Measurements from ENCODE around the gene SLC25A22. TPM values are rescaled to one million over a fixed set of nuclear protein-coding genes. Genes with fewer than 3 reads are reported as not detected.

Gene SLC25A22
- total and polyA plus RNA-seq, 9 of the 15 experiments (the other 6 are each of a cell fraction or from before 2014, with no cell fraction given): 0.41 to 55.4 (median 11.4) TPM

DNA sequence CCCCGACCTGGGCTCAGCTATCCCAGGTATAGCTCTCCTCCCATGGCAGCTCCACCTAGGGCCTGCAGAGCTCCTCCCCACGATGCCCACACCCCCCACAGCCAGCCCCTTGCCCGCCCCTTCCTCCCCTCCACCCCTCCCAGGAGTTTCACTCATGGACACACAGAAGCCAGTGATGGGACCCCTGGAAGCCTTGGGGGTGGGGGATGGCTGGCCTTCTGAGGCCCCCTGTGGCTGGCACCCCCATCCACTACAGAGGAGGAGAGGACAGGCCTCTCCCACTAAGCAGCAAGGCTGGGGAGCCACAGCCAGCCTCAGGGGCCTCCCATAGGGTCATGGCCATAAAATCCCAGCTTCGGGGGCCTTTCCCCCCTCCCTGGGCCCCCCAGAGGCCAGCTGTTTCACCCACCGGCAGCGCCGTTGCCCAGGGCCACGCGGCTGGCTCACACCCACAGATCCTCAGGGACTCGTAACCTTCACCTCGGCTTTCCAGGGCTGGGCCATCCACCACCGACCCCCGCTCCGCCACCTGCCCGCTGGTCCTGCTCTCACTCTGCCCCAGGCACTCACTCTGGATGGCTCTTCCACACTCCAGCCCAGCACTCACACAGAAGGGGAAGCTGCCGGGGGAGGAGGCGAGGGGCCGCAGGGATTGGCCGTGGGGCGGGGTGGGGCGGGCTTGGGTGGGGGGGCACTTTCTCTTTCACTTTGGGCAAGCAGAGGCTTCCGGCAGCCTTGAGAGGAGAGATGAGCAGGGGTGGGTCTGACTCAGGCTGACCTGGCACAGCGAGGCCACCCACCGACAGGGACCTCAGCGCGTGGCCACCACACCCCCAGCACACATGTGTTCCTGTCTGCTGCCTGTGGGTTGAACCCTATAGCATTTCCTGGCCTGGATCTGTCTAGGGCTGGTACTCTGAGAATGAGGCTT, 2.2 kb downstream of the SLC25A22 start (continued):
- TF ChIP-seq, protein P1, sequence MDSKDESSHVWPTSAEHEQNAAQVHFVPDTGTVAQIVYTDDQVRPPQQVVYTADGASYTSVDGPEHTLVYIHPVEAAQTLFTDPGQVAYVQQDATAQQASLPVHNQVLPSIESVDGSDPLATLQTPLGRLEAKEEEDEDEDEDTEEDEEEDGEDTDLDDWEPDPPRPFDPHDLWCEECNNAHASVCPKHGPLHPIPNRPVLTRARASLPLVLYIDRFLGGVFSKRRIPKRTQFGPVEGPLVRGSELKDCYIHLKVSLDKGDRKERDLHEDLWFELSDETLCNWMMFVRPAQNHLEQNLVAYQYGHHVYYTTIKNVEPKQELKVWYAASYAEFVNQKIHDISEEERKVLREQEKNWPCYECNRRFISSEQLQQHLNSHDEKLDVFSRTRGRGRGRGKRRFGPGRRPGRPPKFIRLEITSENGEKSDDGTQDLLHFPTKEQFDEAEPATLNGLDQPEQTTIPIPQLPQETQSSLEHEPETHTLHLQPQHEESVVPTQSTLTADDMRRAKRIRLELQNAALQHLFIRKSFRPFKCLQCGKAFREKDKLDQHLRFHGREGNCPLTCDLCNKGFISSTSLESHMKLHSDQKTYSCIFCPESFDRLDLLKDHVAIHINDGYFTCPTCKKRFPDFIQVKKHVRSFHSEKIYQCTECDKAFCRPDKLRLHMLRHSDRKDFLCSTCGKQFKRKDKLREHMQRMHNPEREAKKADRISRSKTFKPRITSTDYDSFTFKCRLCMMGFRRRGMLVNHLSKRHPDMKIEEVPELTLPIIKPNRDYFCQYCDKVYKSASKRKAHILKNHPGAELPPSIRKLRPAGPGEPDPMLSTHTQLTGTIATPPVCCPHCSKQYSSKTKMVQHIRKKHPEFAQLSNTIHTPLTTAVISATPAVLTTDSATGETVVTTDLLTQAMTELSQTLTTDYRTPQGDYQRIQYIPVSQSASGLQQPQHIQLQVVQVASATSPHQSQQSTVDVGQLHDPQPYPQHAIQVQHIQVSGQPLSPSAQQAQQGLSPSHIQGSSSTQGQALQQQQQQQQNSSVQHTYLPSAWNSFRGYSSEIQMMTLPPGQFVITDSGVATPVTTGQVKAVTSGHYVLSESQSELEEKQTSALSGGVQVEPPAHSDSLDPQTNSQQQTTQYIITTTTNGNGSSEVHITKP (IDR thresholded peaks at IDR 0.05; ENCODE audit: partially characterized antibody): no peak
- TF ChIP-seq, protein P2, sequence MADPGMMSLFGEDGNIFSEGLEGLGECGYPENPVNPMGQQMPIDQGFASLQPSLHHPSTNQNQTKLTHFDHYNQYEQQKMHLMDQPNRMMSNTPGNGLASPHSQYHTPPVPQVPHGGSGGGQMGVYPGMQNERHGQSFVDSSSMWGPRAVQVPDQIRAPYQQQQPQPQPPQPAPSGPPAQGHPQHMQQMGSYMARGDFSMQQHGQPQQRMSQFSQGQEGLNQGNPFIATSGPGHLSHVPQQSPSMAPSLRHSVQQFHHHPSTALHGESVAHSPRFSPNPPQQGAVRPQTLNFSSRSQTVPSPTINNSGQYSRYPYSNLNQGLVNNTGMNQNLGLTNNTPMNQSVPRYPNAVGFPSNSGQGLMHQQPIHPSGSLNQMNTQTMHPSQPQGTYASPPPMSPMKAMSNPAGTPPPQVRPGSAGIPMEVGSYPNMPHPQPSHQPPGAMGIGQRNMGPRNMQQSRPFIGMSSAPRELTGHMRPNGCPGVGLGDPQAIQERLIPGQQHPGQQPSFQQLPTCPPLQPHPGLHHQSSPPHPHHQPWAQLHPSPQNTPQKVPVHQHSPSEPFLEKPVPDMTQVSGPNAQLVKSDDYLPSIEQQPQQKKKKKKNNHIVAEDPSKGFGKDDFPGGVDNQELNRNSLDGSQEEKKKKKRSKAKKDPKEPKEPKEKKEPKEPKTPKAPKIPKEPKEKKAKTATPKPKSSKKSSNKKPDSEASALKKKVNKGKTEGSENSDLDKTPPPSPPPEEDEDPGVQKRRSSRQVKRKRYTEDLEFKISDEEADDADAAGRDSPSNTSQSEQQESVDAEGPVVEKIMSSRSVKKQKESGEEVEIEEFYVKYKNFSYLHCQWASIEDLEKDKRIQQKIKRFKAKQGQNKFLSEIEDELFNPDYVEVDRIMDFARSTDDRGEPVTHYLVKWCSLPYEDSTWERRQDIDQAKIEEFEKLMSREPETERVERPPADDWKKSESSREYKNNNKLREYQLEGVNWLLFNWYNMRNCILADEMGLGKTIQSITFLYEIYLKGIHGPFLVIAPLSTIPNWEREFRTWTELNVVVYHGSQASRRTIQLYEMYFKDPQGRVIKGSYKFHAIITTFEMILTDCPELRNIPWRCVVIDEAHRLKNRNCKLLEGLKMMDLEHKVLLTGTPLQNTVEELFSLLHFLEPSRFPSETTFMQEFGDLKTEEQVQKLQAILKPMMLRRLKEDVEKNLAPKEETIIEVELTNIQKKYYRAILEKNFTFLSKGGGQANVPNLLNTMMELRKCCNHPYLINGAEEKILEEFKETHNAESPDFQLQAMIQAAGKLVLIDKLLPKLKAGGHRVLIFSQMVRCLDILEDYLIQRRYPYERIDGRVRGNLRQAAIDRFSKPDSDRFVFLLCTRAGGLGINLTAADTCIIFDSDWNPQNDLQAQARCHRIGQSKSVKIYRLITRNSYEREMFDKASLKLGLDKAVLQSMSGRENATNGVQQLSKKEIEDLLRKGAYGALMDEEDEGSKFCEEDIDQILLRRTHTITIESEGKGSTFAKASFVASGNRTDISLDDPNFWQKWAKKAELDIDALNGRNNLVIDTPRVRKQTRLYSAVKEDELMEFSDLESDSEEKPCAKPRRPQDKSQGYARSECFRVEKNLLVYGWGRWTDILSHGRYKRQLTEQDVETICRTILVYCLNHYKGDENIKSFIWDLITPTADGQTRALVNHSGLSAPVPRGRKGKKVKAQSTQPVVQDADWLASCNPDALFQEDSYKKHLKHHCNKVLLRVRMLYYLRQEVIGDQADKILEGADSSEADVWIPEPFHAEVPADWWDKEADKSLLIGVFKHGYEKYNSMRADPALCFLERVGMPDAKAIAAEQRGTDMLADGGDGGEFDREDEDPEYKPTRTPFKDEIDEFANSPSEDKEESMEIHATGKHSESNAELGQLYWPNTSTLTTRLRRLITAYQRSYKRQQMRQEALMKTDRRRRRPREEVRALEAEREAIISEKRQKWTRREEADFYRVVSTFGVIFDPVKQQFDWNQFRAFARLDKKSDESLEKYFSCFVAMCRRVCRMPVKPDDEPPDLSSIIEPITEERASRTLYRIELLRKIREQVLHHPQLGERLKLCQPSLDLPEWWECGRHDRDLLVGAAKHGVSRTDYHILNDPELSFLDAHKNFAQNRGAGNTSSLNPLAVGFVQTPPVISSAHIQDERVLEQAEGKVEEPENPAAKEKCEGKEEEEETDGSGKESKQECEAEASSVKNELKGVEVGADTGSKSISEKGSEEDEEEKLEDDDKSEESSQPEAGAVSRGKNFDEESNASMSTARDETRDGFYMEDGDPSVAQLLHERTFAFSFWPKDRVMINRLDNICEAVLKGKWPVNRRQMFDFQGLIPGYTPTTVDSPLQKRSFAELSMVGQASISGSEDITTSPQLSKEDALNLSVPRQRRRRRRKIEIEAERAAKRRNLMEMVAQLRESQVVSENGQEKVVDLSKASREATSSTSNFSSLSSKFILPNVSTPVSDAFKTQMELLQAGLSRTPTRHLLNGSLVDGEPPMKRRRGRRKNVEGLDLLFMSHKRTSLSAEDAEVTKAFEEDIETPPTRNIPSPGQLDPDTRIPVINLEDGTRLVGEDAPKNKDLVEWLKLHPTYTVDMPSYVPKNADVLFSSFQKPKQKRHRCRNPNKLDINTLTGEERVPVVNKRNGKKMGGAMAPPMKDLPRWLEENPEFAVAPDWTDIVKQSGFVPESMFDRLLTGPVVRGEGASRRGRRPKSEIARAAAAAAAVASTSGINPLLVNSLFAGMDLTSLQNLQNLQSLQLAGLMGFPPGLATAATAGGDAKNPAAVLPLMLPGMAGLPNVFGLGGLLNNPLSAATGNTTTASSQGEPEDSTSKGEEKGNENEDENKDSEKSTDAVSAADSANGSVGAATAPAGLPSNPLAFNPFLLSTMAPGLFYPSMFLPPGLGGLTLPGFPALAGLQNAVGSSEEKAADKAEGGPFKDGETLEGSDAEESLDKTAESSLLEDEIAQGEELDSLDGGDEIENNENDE (IDR thresholded peaks at IDR 0.05; ENCODE audit: low read depth, low read length): no peak
- TF ChIP-seq ZKSCAN8 (CRISPR knock-in tag; IDR thresholded peaks at IDR 0.05) (no peak), ZNF507 (tag; conservative IDR thresholded peaks at IDR 0.05) (no peak), ZNF224 (CRISPR knock-in tag; IDR thresholded peaks at IDR 0.05) (no peak), ZNF134 (CRISPR knock-in tag; conservative IDR thresholded peaks at IDR 0.05) (no peak), ERF (CRISPR knock-in tag; IDR thresholded peaks at IDR 0.05) (no peak), MCM2 (IDR thresholded peaks at IDR 0.05; ENCODE audit: low read depth) (no peak), CBFB (CRISPR knock-in tag; IDR thresholded peaks at IDR 0.05) (no peak), HIVEP1 (CRISPR knock-in tag; IDR thresholded peaks at IDR 0.05) (no peak)
- TF ChIP-seq, protein P3, sequence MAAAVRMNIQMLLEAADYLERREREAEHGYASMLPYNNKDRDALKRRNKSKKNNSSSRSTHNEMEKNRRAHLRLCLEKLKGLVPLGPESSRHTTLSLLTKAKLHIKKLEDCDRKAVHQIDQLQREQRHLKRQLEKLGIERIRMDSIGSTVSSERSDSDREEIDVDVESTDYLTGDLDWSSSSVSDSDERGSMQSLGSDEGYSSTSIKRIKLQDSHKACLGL (CRISPR knock-in tag; IDR thresholded peaks at IDR 0.05; ENCODE audit: borderline replicate concordance, poor library complexity, severe bottlenecking): no peak

All from K562 (cell line).